Epithelial cell of proximal tubule (primary cell): ENCODE results near the gene ZNF235. TPM values are rescaled to one million over a fixed set of nuclear protein-coding genes. Genes with fewer than 3 reads are reported as not detected.

ENCODE experiments used
- DNase-seq: peaks from one replicate; pipeline ENCODE4 v3.0.0-alpha.2; 2011; ENCODE audit warnings: low read depth
- H3K4me3 ChIP-seq: 2 replicates; pipeline ENCODE4 v1.5.1; 2011; ENCODE audit warnings: low read depth, mild to moderate bottlenecking, low read length
- CTCF ChIP-seq: conservative IDR thresholded peaks from 2 replicates; pipeline ENCODE4 v1.5.1; 2012; ENCODE audit warnings: low read depth, mild to moderate bottlenecking, low read length
- total RNA-seq: library from RNA; depleted of rRNA; stranded (reverse); fragments of >200 nt; gene quantifications from 2 replicates; pipeline ENCODE4 v1.2.3, GENCODE V29; 2015

The ZNF235 gene
- total RNA-seq, 1 donor from 2014 or later, result 3.2 TPM

GRCh38 chr19:44315883-44316282 lies 11.1 kb upstream of the ZNF235 start:
- no peak overlapping the region for H3K4me3 ChIP-seq
- TF ChIP-seq CTCF, result no peak
- DNase-seq, result no peak

- H3K4me3 ChIP-seq, result no peak overlapping the region
- DNase-seq, result no peak
- no peak for TF ChIP-seq CTCF
Observed at GRCh38 chr19:44313231-44313630, 8.4 kb upstream of the ZNF235 start.

- no peak overlapping the region for H3K4me3 ChIP-seq
- TF ChIP-seq CTCF, result no peak
- DNase-seq, result no peak
Observed at GRCh38 chr19:44308011-44308410, 3.2 kb upstream of the ZNF235 start.

DNA sequence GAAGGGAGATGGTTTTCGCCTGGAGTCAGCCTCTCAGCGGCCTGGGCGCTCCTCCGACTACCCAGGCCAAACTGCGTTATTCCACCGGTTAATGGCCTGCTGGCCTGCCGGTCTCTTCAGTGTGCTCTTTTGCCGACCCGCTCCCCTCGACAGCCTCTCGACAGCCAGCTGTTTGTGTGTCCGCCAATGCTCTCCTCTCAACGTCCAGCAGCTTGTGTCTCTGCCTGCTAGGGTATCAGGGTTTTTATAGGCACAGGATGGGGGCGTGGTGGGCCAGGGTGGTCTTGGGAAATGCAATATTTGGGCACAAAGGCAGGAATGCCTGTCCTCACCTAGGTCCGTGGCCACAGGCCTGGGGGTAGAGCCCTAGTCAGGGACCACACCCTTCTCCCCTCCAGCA lies 1.5 kb upstream of the ZNF235 start:
- no peak for TF ChIP-seq CTCF
- DNase-seq, result no peak
- H3K4me3 ChIP-seq, result no peak overlapping the region

DNA sequence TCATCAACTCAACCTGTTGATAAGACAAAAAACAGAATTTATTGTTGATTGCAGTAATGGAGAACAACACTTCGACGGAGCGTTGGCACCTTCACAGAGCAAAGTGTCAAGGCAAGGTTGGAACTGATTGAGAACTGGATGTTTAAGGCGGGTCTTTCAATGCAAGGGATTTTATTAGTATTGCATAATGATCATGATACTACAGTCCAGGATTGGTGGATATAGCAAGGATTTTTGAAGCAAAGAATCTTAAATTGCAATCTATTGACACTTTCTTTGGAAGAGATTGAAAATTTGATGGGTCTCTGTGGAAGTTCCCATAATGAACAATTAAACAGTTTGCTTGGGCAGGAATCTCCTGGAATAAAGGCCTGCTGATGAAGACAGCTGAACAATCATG lies 632 bp upstream of the ZNF235 start:
- H3K4me3 ChIP-seq, result peak overlapping the region; percentile 85
- no peak for TF ChIP-seq CTCF
- no peak for DNase-seq

DNA sequence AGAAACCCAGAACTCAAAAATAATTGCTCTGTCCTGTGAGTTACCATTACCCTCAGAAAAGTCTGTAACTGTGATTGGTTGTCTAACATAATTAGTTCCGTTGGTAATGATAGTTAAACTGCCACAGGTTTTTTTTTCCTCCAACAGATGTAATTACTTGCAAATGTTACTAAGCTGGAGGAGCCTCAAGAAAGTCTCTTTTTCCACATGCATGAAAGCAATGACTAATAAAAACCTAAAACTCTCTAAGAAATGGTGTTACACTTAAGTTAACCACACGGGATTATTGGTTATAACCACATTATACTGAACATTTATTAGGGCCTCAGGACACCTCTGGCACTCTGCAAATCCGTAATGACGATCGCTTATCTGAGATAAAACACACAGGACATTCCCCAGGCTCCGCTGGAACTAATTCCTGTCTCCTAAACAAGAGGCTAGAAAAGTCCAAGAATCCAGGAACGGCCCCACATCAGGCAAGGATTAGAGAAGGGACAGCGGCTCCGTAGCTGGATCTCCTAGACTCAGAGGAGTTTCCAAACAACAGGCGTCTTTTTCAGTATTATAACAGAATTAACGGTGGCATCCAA lies 753 bp downstream of the ZNF235 start:
- no peak for TF ChIP-seq CTCF
- DNase-seq, result peak; percentile 2
- H3K4me3 ChIP-seq, result peak overlapping the region; percentile 85

DNA sequence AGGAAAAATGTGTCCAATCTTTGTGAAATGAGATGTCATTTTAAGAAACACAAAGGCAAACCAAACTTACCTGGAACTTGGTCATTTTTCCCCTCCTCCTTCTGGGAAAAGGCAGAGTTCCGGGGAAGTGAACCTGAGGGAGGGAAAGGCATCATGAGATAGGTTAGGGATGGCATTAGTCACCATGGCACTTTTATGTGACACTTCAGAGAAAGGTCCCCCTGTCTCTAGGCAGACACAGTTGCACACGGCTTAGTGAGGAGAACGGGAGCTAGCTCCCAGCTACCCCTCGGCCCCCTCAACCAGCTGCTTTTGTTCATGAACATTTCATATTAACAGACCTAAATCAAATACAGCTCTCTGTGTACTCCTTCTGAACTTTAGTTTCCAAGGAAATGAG lies 1.5 kb downstream of the ZNF235 start:
- no peak for TF ChIP-seq CTCF
- no peak for DNase-seq
- H3K4me3 ChIP-seq, result no peak overlapping the region
